Duodenal mucosa (tissue), 2 donors: ENCODE measurements around the gene GJD2.

ENCODE experiments used
- H3K27ac ChIP-seq: one replicate; pipeline ENCODE4 v1.7.0; 2013; ENCODE audit warnings: low read depth, low read length
- H3K27me3 ChIP-seq, 2 donors: one replicate each; pipeline ENCODE4 v1.7.0; 2013; ENCODE audit warnings: low read length in 2 of 2, control low read depth in 1 of 2; ENCODE audit not compliant: insufficient read depth in 2 of 2, control insufficient read depth in 1 of 2
- H3K36me3 ChIP-seq, 2 donors: one replicate each; pipeline ENCODE4 v1.7.0; 2013; ENCODE audit warnings: low read length in 2 of 2, control low read depth in 1 of 2; ENCODE audit not compliant: insufficient read depth in 2 of 2, control insufficient read depth in 1 of 2
- H3K4me1 ChIP-seq, 2 donors: one replicate each; pipeline ENCODE4 v1.7.0; 2013; ENCODE audit warnings: low read length in 2 of 2, control low read depth in 1 of 2; ENCODE audit not compliant: insufficient read depth in 2 of 2, control insufficient read depth in 1 of 2
- H3K4me3 ChIP-seq, 2 donors: one replicate each; pipeline ENCODE4 v1.7.0; 2013; ENCODE audit warnings: low read length in 2 of 2, low read depth in 1 of 2
- H3K9ac ChIP-seq, 2 donors: one replicate each; pipeline ENCODE4 v1.7.0; 2013; ENCODE audit warnings: low read length in 2 of 2, low read depth in 1 of 2
- H3K9me3 ChIP-seq, 2 donors: one replicate each; pipeline ENCODE4 v1.7.0; 2013; ENCODE audit warnings: low read length in 2 of 2, control low read depth in 1 of 2; ENCODE audit not compliant: control insufficient read depth in 1 of 2

The GJD2 gene

DNA sequence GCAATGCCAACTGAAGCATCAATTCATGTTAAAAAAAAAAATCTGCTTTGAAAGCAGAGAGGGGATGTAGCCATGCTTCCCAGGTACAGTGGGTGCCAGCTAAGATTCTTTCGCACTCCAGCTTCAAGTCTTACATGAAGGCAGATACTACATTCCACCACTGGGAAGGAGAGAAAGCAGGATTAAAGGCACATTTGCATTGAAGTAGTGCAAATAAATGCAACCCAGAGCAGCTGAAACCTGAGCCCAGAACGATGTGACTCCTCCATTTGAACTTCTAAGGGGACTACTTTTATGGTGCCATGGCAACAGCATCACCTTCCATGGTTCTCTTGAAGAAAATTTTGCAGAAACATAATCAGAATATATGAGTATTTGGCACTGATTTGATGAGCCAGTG is 19.1 kb upstream of the GJD2 start:
- H3K27me3 ChIP-seq, result no peaks in the 10 kb centered on the region
- no peak overlapping the region for H3K27ac ChIP-seq
- no peak overlapping the region for H3K4me3 ChIP-seq
- H3K36me3 ChIP-seq, result no peaks in the 10 kb centered on the region
- H3K9ac ChIP-seq, result no peak overlapping the region
- H3K9me3 ChIP-seq, result no peaks in the 10 kb centered on the region
- H3K4me1 ChIP-seq, result no peaks in the 10 kb centered on the region

DNA sequence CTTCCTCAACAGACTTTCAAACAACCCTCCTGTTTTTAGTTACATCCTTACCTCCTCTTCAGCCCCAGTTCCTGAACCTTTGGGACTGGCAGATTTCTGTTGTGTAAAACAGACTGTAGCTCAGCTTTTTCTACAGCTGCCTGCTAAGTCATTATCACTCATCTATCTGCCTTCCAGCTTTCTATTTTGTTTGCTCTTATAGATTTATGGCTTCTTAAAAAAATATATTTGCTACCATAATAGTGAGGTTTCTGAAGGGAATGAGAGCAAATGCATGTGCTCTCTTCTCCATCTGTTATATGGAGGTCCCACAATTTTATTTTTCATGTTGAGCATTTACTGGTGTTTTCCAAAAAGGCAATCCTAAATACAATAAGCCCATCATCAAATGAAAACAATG is 18.2 kb upstream of the GJD2 start:
- H3K9ac ChIP-seq, result no peak overlapping the region
- no peak overlapping the region for H3K4me3 ChIP-seq
- no peak overlapping the region for H3K27ac ChIP-seq
- H3K9me3 ChIP-seq, result no peaks in the 10 kb centered on the region
- no peaks in the 10 kb centered on the region for H3K27me3 ChIP-seq
- H3K4me1 ChIP-seq, result no peaks in the 10 kb centered on the region
- H3K36me3 ChIP-seq, result no peaks in the 10 kb centered on the region

DNA sequence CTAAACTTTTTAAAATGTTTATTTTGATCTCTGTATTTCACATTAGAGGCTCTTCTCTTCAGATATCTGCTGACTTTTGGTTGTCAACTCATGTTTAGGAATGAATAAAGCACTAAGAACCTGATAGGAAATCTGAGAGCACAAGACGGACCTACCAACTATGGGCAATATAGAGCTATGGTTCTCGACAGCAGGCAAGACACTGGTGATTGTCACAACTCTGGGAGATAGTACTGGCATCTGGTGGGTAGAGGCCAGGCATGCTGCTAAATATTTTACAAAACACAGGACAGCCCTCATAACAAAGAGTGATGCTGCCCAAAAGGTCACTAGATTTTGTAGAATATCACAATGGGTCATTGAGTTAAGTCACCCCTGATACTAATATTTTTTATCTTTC is 17.5 kb upstream of the GJD2 start:
- Histone ChIP-seq H3K4me3 (no peak overlapping the region), H3K4me1 (no peaks in the 10 kb centered on the region), H3K9ac (no peak overlapping the region), H3K27ac (no peak overlapping the region), H3K9me3 (no peaks in the 10 kb centered on the region), H3K27me3 (no peaks in the 10 kb centered on the region), H3K36me3 (no peaks in the 10 kb centered on the region)

DNA sequence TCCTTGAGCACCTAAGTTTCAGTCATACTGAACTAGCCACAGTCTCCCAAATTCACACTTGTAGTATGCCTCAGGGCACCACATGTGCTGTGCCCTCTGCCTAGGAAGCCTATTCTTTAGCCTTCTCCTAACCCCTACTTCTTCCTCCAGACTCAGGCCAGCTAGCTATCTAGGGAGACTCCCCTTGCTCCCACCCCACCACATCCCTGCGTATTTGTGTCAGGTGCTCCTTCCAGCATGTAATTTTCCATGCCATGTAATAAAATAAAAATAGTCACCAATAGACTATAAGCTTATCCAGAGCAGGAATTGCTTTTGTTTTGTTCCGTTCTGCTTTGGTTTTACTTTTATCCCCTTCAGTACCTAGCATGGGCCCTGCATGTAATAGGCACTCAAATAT is 14.9 kb upstream of the GJD2 start:
- H3K36me3 ChIP-seq, result no peaks in the 10 kb centered on the region
- no peak overlapping the region for H3K9ac ChIP-seq
- H3K27ac ChIP-seq, result no peak overlapping the region
- no peak overlapping the region for H3K4me3 ChIP-seq
- no peaks in the 10 kb centered on the region for H3K9me3 ChIP-seq
- no peaks in the 10 kb centered on the region for H3K27me3 ChIP-seq
- H3K4me1 ChIP-seq, result no peaks in the 10 kb centered on the region

- Histone ChIP-seq H3K27me3 (no peaks in the 10 kb centered on the region), H3K4me3 (no peak overlapping the region), H3K4me1 (no peaks in the 10 kb centered on the region), H3K9me3 (no peaks in the 10 kb centered on the region), H3K9ac (no peak overlapping the region), H3K27ac (no peak overlapping the region), H3K36me3 (no peaks in the 10 kb centered on the region)
Measured at GRCh38 chr15:34768530-34768929, 13.7 kb upstream of the GJD2 start.

GRCh38 chr15:34765741-34766140 is 10.9 kb upstream of the GJD2 start:
- Histone ChIP-seq H3K27me3 (no peaks in the 10 kb centered on the region), H3K36me3 (no peaks in the 10 kb centered on the region), H3K4me3 (no peak overlapping the region), H3K4me1 (no peaks in the 10 kb centered on the region), H3K9ac (no peak overlapping the region), H3K9me3 (no peaks in the 10 kb centered on the region), H3K27ac (no peak overlapping the region)

GRCh38 chr15:34760909-34761308 is 6.1 kb upstream of the GJD2 start:
- Histone ChIP-seq H3K27ac (no peak overlapping the region), H3K9me3 (no peaks in the 10 kb centered on the region), H3K9ac (no peak overlapping the region), H3K27me3 (peaks cover 4 to 14% of the 10 kb centered on the region in 2 donors), H3K4me3 (no peak overlapping the region), H3K36me3 (no peaks in the 10 kb centered on the region), H3K4me1 (no peaks in the 10 kb centered on the region)

DNA sequence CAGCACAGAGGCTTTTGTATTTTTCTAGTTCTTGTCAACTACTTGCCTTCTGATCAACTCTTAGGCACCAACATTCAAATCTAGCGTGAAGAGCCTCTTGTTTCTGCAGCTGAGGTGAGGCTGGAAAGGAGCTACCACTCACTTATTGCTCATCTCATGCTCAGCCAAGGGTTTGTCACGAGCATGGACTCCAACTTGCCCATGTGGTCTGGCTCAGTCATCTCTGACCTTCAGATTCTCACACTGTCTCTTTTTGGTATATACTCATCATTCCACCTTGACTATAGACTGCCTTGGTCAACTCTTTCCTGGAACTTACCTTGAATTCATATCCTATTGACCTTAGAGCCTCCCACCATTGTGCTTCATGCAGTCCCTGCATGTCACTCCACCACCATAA is 5.2 kb upstream of the GJD2 start:
- peaks cover 8 to 20% of the 10 kb centered on the region in 2 donors for H3K27me3 ChIP-seq
- H3K4me3 ChIP-seq, result no peak overlapping the region
- H3K9me3 ChIP-seq, result no peaks in the 10 kb centered on the region
- no peaks in the 10 kb centered on the region for H3K4me1 ChIP-seq
- no peak overlapping the region for H3K27ac ChIP-seq
- no peaks in the 10 kb centered on the region for H3K36me3 ChIP-seq
- no peak overlapping the region for H3K9ac ChIP-seq

- no peak overlapping the region for H3K9ac ChIP-seq
- no peak overlapping the region for H3K4me3 ChIP-seq
- H3K27me3 ChIP-seq, result peaks cover 8 to 23% of the 10 kb centered on the region in 2 donors
- H3K4me1 ChIP-seq, result no peaks in the 10 kb centered on the region
- no peaks in the 10 kb centered on the region for H3K9me3 ChIP-seq
- no peak overlapping the region for H3K27ac ChIP-seq
- H3K36me3 ChIP-seq, result no peaks in the 10 kb centered on the region
Measured at GRCh38 chr15:34759347-34759746, 4.5 kb upstream of the GJD2 start.

DNA sequence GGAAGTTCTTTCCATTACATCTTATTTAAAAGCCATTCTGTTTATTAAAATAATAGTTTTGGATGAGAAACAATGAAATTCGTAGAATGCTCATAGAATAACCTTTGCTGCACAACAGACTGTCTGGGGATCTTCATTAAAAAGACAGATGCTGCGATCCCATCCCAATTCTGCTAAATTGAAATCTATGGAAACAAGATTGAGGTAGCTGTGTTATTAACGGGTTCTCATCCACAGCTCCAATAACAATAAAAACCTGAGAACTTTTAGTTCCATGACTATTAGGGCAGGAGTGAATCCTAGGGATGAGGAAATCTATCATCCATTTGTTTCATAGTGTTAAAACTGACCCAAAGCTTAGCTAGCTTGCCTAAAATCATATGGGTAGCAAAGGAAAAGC is 2.5 kb upstream of the GJD2 start:
- H3K36me3 ChIP-seq, result no peaks in the 10 kb centered on the region
- no peak overlapping the region for H3K27ac ChIP-seq
- no peak overlapping the region for H3K4me3 ChIP-seq
- peaks cover 23 to 28% of the 10 kb centered on the region in 2 donors for H3K27me3 ChIP-seq
- H3K9me3 ChIP-seq, result no peaks in the 10 kb centered on the region
- no peak overlapping the region for H3K9ac ChIP-seq
- H3K4me1 ChIP-seq, result no peaks in the 10 kb centered on the region

DNA sequence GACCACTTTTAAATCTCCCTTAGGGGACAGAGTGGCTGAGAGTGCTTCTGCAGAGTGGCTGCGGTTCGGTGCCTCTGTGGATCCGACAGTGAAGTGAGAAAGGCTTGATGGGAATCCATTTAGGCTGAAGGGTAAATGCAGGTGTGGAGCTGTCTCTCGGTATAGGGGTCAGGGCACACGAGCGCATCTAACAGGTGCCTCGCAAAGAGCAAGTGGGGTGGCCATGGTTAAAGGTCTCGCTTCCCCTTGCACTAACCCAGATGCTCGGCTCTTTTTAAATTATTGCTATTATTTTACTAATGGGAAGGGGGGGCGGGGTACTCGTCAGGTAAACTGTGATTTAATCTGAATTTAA is 598 bp upstream of the GJD2 start:
- H3K27ac ChIP-seq, result no peak overlapping the region
- H3K36me3 ChIP-seq, result no peaks in the 10 kb centered on the region
- H3K4me1 ChIP-seq, result no peaks in the 10 kb centered on the region
- H3K4me3 ChIP-seq, result no peak overlapping the region
- no peaks in the 10 kb centered on the region for H3K9me3 ChIP-seq
- H3K9ac ChIP-seq, result no peak overlapping the region
- H3K27me3 ChIP-seq, result peaks cover 23 to 28% of the 10 kb centered on the region in 2 donors
